ENCODE data around the gene ST6GALNAC5.
"Not testable (repeated sequence)": the region's sequence is repeated elsewhere in the genome, so short reads cannot be mapped to it uniquely, and the experiment has no call there.

ST6GALNAC5 gene

GRCh38 chr1:76871355-76871974, 4.2 kb downstream of the ST6GALNAC5 start:
- no peaks in the 10 kb centered on the region for H3K36me3 Mint-ChIP-seq (ENCODE audit: insufficient read depth)
- peaks cover 0 to 5% of the 10 kb centered on the region in 2 donors for H3K4me1 Mint-ChIP-seq (ENCODE audit: low read depth in 2 of 2)
- peaks cover 49 to 50% of the 10 kb centered on the region in 2 donors for H3K27me3 Mint-ChIP-seq
- ATAC-seq (replicated peaks) (no peak), DNase-seq (no peak)
- peaks cover 0 to 5% of the 10 kb centered on the region in 2 donors for H3K9me3 Mint-ChIP-seq
- no peak overlapping the region for H3K27ac Mint-ChIP-seq
- H3K4me3 Mint-ChIP-seq, result no peak overlapping the region

- no peak overlapping the region for H3K27ac Mint-ChIP-seq
- peaks cover 40 to 46% of the 10 kb centered on the region in 2 donors for H3K27me3 Mint-ChIP-seq
- peaks cover 0 to 5% of the 10 kb centered on the region in 2 donors for H3K9me3 Mint-ChIP-seq
- H3K4me3 Mint-ChIP-seq, result no peak overlapping the region
- no peak for DNase-seq
- H3K4me1 Mint-ChIP-seq (ENCODE audit: low read depth in 2 of 2), result peaks cover 0 to 5% of the 10 kb centered on the region in 2 donors
- no peak for ATAC-seq (replicated peaks)
- H3K36me3 Mint-ChIP-seq (ENCODE audit: insufficient read depth), result no peaks in the 10 kb centered on the region
Observed at GRCh38 chr1:76872944-76873343, 5.7 kb downstream of the ST6GALNAC5 start.

GRCh38 chr1:76876655-76877395, 9.5 kb downstream of the ST6GALNAC5 start:
- DNase-seq (no peak), ATAC-seq (replicated peaks) (no peak)
- H3K4me1 Mint-ChIP-seq (ENCODE audit: low read depth in 2 of 2), result no peaks in the 10 kb centered on the region
- peaks cover 8 to 10% of the 10 kb centered on the region in 2 donors for H3K27me3 Mint-ChIP-seq
- no peaks in the 10 kb centered on the region for H3K36me3 Mint-ChIP-seq (ENCODE audit: insufficient read depth)
- no peak overlapping the region for H3K4me3 Mint-ChIP-seq
- peaks cover 0 to 5% of the 10 kb centered on the region in 2 donors for H3K9me3 Mint-ChIP-seq
- H3K27ac Mint-ChIP-seq, result no peak overlapping the region

- not testable (repeated sequence) for H3K4me3 Mint-ChIP-seq; H3K36me3 Mint-ChIP-seq (ENCODE audit: insufficient read depth); ATAC-seq (replicated peaks); H3K27me3 Mint-ChIP-seq; H3K27ac Mint-ChIP-seq; DNase-seq; H3K9me3 Mint-ChIP-seq; H3K4me1 Mint-ChIP-seq (ENCODE audit: low read depth in 2 of 2)
Observed at GRCh38 chr1:76879014-76879413, 11.7 kb downstream of the ST6GALNAC5 start.

GRCh38 chr1:76881762-76882161, 14.5 kb downstream of the ST6GALNAC5 start:
- H3K4me1 Mint-ChIP-seq (ENCODE audit: low read depth in 2 of 2), result no peaks in the 10 kb centered on the region
- ATAC-seq (replicated peaks), result no peak
- DNase-seq, result no peak
- no peak overlapping the region for H3K27ac Mint-ChIP-seq
- H3K4me3 Mint-ChIP-seq, result no peak overlapping the region
- H3K27me3 Mint-ChIP-seq, result peaks cover 0 to 1% of the 10 kb centered on the region in 2 donors
- H3K36me3 Mint-ChIP-seq (ENCODE audit: insufficient read depth), result no peaks in the 10 kb centered on the region
- no peaks in the 10 kb centered on the region for H3K9me3 Mint-ChIP-seq

GRCh38 chr1:76891931-76892622, 24.8 kb downstream of the ST6GALNAC5 start:
- no peak for DNase-seq
- no peak overlapping the region for H3K27ac Mint-ChIP-seq

GRCh38 chr1:76892675-76893074, 25.4 kb downstream of the ST6GALNAC5 start:
- H3K9me3 Mint-ChIP-seq, result no peaks in the 10 kb centered on the region
- DNase-seq (no peak), ATAC-seq (replicated peaks) (no peak)
- no peak overlapping the region for H3K4me3 Mint-ChIP-seq
- no peaks in the 10 kb centered on the region for H3K4me1 Mint-ChIP-seq (ENCODE audit: low read depth in 2 of 2)
- H3K27ac Mint-ChIP-seq, result no peak overlapping the region
- peaks cover 0 to 17% of the 10 kb centered on the region in 2 donors for H3K27me3 Mint-ChIP-seq
- H3K36me3 Mint-ChIP-seq (ENCODE audit: insufficient read depth), result no peaks in the 10 kb centered on the region

More at GRCh38 chr1:76891931-76892622, 24.8 kb downstream of the ST6GALNAC5 start:
- Mint-ChIP-seq H3K9me3 (no peaks in the 10 kb centered on the region), H3K27me3 (peaks cover 0 to 17% of the 10 kb centered on the region in 2 donors), H3K4me1 (ENCODE audit: low read depth in 2 of 2) (no peaks in the 10 kb centered on the region), H3K36me3 (ENCODE audit: insufficient read depth) (no peaks in the 10 kb centered on the region), H3K4me3 (no peak overlapping the region)
- no peak for ATAC-seq (replicated peaks)

- H3K4me3 Mint-ChIP-seq, result no peak overlapping the region
- ATAC-seq (replicated peaks) (peak; percentile 39), DNase-seq (peak in 1 of 3 experiments; percentile 1)
- H3K36me3 Mint-ChIP-seq (ENCODE audit: insufficient read depth), result no peaks in the 10 kb centered on the region
- H3K27ac Mint-ChIP-seq, result no peak overlapping the region
- peaks cover 0 to 3% of the 10 kb centered on the region in 2 donors for H3K9me3 Mint-ChIP-seq
- peaks cover 0 to 4% of the 10 kb centered on the region in 2 donors for H3K4me1 Mint-ChIP-seq (ENCODE audit: low read depth in 2 of 2)
- peaks cover 12 to 18% of the 10 kb centered on the region in 2 donors for H3K27me3 Mint-ChIP-seq
Observed at GRCh38 chr1:76901158-76901767, 34.0 kb downstream of the ST6GALNAC5 start.

GRCh38 chr1:76905876-76906595, 38.8 kb downstream of the ST6GALNAC5 start:
- Mint-ChIP-seq H3K36me3 (ENCODE audit: insufficient read depth) (no peaks in the 10 kb centered on the region), H3K27ac (no peak overlapping the region), H3K4me1 (ENCODE audit: low read depth in 2 of 2) (peaks cover 0 to 4% of the 10 kb centered on the region in 2 donors)

GRCh38 chr1:76909311-76909710, 42.0 kb downstream of the ST6GALNAC5 start:
- no peak overlapping the region for H3K27ac Mint-ChIP-seq
- no peaks in the 10 kb centered on the region for H3K36me3 Mint-ChIP-seq (ENCODE audit: insufficient read depth)
- ATAC-seq (replicated peaks), result no peak
- no peak overlapping the region for H3K4me3 Mint-ChIP-seq
- H3K27me3 Mint-ChIP-seq, result peaks cover 6 to 10% of the 10 kb centered on the region in 2 donors
- DNase-seq, result no peak
- peaks cover 0 to 4% of the 10 kb centered on the region in 2 donors for H3K4me1 Mint-ChIP-seq (ENCODE audit: low read depth in 2 of 2)
- peaks cover 0 to 2% of the 10 kb centered on the region in 2 donors for H3K9me3 Mint-ChIP-seq

More at GRCh38 chr1:76905876-76906595, 38.8 kb downstream of the ST6GALNAC5 start:
- H3K4me3 Mint-ChIP-seq, result no peak overlapping the region
- ATAC-seq (replicated peaks) (no peak), DNase-seq (no peak)
- no peaks in the 10 kb centered on the region for H3K9me3 Mint-ChIP-seq
- no peaks in the 10 kb centered on the region for H3K27me3 Mint-ChIP-seq

- Mint-ChIP-seq H3K4me3 (no peak overlapping the region), H3K36me3 (ENCODE audit: insufficient read depth) (no peaks in the 10 kb centered on the region), H3K4me1 (ENCODE audit: low read depth in 2 of 2) (no peaks in the 10 kb centered on the region), H3K27ac (no peak overlapping the region), H3K27me3 (peaks cover 9 to 11% of the 10 kb centered on the region in 2 donors), H3K9me3 (no peaks in the 10 kb centered on the region)
- DNase-seq, result no peak
- no peak for ATAC-seq (replicated peaks)
Observed at GRCh38 chr1:76919085-76919484, 51.8 kb downstream of the ST6GALNAC5 start.

GRCh38 chr1:76921590-76921989, 54.3 kb downstream of the ST6GALNAC5 start:
- Mint-ChIP-seq H3K27me3 (peaks cover 9 to 11% of the 10 kb centered on the region in 2 donors), H3K36me3 (ENCODE audit: insufficient read depth) (no peaks in the 10 kb centered on the region)

GRCh38 chr1:76925825-76926224, 58.5 kb downstream of the ST6GALNAC5 start:
- H3K36me3 Mint-ChIP-seq (ENCODE audit: insufficient read depth), result no peaks in the 10 kb centered on the region
- no peaks in the 10 kb centered on the region for H3K9me3 Mint-ChIP-seq
- H3K27me3 Mint-ChIP-seq, result no peaks in the 10 kb centered on the region
- no peak overlapping the region for H3K27ac Mint-ChIP-seq
- ATAC-seq (replicated peaks) (no peak), DNase-seq (no peak)
- H3K4me3 Mint-ChIP-seq, result no peak overlapping the region
- H3K4me1 Mint-ChIP-seq (ENCODE audit: low read depth in 2 of 2), result no peaks in the 10 kb centered on the region

More at GRCh38 chr1:76921590-76921989, 54.3 kb downstream of the ST6GALNAC5 start:
- no peak for ATAC-seq (replicated peaks)
- no peak for DNase-seq
- H3K27ac Mint-ChIP-seq, result no peak overlapping the region
- no peaks in the 10 kb centered on the region for H3K4me1 Mint-ChIP-seq (ENCODE audit: low read depth in 2 of 2)
- H3K9me3 Mint-ChIP-seq, result no peaks in the 10 kb centered on the region
- H3K4me3 Mint-ChIP-seq, result no peak overlapping the region
